Effector memory CD8-positive, alpha-beta T cell (primary cell): ENCODE data around the gene LMO7.

Source experiments
- ATAC-seq: fragments of 150-1000 bp; cut with Tn5 transposase; replicated peaks from 2 replicates; pipeline ENCODE4 v1.10.0; 2021; ENCODE audit warnings: mild to moderate bottlenecking, moderate library complexity
- DNase-seq, 3 experiments: peaks; one replicate each; pipeline ENCODE4 v3.0.0; 2021
- H3K27ac Mint-ChIP-seq, 2 donors: one replicate each; pipeline ENCODE4 v1.8.0; 2022; ENCODE audit warnings: mild to moderate bottlenecking in 2 of 2, mixed read lengths in 2 of 2, moderate library complexity in 2 of 2
- H3K27me3 Mint-ChIP-seq, 2 donors: one replicate each; pipeline ENCODE4 v1.8.0; 2022; ENCODE audit warnings: mixed read lengths in 2 of 2
- H3K36me3 Mint-ChIP-seq: one replicate; pipeline ENCODE4 v1.8.0; 2022; ENCODE audit warnings: mild to moderate bottlenecking, moderate library complexity, mixed read lengths; ENCODE audit not compliant: insufficient read depth
- H3K4me1 Mint-ChIP-seq, 2 donors: one replicate each; pipeline ENCODE4 v1.8.0; 2022; ENCODE audit warnings: low read depth in 2 of 2, mixed read lengths in 2 of 2
- H3K4me3 Mint-ChIP-seq, 2 donors: one replicate each; pipeline ENCODE4 v1.8.0; 2022; ENCODE audit warnings: mild to moderate bottlenecking in 2 of 2, mixed read lengths in 2 of 2, moderate library complexity in 2 of 2
- H3K9me3 Mint-ChIP-seq, 2 donors: one replicate each; pipeline ENCODE4 v1.8.0; 2022; ENCODE audit warnings: mixed read lengths in 2 of 2

The LMO7 gene

DNA sequence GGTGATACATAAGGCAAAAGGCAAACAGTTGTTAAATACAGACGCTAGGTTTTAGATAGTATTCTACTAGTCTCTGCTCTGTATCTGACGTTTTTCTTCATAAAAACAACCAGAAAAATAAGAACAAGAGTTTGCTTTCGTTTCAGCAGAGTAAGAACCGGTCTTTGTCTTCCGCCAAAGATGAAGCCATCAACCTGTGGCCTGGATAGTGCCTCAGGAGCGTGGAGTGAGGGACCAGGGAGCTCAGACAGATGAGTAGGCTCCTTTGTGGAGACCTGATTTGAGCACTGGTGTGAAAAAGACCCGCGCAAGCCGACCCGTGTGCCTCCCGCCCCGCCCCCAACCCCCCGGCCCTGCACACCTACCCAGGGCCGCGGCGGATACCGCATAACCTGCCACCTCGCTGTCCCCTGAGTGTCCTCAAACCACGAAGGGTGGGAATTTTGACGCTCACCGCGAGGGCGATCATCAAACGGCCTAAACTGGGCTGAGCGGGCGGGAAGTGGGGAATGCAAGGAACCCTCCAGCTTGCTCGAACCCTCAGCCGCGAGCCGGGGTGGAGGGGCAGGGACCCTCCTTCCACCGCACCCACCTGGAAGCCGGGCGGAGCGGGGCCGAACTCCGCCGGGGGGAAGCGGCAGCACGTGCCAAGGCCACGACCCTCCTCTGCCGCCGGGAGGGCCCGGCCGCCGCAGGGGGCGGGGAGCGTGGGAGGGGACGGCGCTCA, 866 bp upstream of the LMO7 start:
- no peaks in the 10 kb centered on the region for H3K9me3 Mint-ChIP-seq
- peaks cover 9% of the 10 kb centered on the region for H3K36me3 Mint-ChIP-seq
- peak overlapping the region; percentile 75 to 78 for H3K4me3 Mint-ChIP-seq
- H3K27me3 Mint-ChIP-seq: no peaks in the 10 kb centered on the region
- peak; percentile 8 for ATAC-seq
- DNase-seq: peak in 2 of 3 experiments; percentile 5 to 18
- H3K27ac Mint-ChIP-seq: peak overlapping the region in 1 of 2 donors; percentile 80
- H3K4me1 Mint-ChIP-seq: peaks cover 2 to 5% of the 10 kb centered on the region in 2 donors

DNA sequence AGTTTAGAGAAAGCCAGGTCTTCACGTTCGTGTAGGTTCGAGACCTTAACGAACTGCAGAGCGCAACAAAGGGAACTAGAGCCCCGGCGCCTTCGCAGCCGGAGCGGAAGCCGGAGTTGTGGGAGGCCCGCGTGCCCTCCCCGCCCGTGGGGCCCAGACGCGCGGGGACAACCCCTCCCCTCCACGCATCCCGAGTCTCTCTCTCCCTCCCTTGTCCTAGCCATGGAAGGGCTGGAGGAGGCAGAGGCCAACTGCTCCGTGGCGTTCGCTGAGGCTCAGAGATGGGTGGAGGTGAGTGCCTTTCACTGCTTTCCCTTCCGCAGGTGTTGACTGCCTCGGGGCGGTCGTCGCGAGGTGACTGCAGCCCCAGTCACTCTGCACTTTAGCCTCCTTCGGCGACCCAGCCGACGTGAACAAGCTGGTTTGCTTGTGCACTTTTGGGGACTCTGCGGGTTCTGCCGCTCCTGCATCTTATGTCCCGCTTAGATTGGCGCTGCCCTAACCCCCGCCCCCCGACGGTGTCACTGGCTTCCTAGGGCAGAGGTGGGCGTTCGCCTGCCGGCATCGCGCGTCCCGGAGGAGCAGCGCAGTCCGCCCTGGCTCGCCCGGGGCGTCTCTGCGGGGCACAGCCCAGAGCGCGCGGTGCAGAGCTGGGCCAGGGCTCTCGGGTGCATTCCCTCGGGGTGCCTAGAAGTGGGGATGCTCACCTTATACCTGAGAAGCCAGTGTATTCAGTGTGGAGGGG, 478 bp downstream of the LMO7 start:
- H3K4me3 Mint-ChIP-seq: peak overlapping the region; percentile 75 to 78
- peaks cover 9% of the 10 kb centered on the region for H3K36me3 Mint-ChIP-seq
- H3K9me3 Mint-ChIP-seq: no peaks in the 10 kb centered on the region
- no peak overlapping the region for H3K27ac Mint-ChIP-seq
- DNase-seq (peak; percentile 22 to 47 (median 23)), ATAC-seq (peak; percentile 50)
- peaks cover 2 to 5% of the 10 kb centered on the region in 2 donors for H3K4me1 Mint-ChIP-seq
- H3K27me3 Mint-ChIP-seq: no peaks in the 10 kb centered on the region

DNA sequence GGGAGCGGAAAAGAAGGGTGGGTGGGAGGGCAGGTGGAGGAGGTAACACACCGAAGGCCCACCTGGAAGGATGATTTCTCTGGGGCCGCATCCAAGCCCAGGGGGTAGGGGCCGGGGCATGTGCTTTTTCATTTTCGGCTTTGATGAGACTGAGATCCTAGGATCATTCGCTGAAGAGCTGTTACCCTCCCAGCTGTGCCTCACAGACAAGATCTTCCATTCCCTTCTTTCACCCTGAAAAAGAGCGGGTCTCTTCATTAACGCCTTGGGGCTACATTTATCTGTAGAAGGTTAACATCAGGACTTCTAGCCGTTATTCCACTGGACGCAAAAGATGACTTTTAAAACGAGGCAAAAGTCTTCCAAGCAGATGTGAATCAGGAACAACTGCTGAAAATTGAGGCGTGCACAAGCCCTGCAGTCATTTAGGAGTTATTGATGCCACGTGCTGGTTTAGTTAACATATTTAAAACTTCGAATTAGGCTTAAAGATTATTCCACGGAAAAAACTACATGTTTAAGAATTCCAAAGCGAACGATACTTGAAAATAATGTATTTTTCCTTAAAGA, 1.1 kb downstream of the LMO7 start:
- H3K27me3 Mint-ChIP-seq: no peaks in the 10 kb centered on the region
- DNase-seq: no peak
- no peak overlapping the region for H3K27ac Mint-ChIP-seq
- peaks cover 9% of the 10 kb centered on the region for H3K36me3 Mint-ChIP-seq
- no peaks in the 10 kb centered on the region for H3K9me3 Mint-ChIP-seq
- peak overlapping the region; percentile 75 to 78 for H3K4me3 Mint-ChIP-seq
- H3K4me1 Mint-ChIP-seq: peaks cover 2 to 5% of the 10 kb centered on the region in 2 donors
- no peak for ATAC-seq

DNA sequence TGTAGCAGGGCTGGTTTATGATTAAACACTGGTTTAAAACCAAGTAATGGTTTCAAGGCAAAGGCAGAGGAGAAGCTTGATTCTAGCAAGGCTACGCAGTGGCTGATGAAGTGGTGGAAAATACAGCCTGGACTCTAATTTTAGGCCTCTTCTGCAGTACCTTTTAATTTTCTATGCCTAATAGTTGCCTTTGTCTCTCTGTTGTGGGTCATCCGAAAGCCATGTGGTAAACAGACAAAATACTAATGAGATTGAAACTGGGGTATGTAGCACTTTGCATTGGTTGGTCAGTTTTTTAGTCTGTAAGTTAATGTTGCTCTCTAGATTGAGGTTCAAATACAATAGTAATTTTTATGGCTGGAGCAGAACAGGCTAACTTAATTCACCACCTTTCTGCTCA, 3.3 kb downstream of the LMO7 start:
- Mint-ChIP-seq H3K4me3 (no peak overlapping the region), H3K27ac (no peak overlapping the region), H3K27me3 (no peaks in the 10 kb centered on the region), H3K4me1 (peaks cover 0 to 2% of the 10 kb centered on the region in 2 donors), H3K9me3 (no peaks in the 10 kb centered on the region), H3K36me3 (peaks cover 4% of the 10 kb centered on the region)
- DNase-seq (no peak), ATAC-seq (no peak)

DNA sequence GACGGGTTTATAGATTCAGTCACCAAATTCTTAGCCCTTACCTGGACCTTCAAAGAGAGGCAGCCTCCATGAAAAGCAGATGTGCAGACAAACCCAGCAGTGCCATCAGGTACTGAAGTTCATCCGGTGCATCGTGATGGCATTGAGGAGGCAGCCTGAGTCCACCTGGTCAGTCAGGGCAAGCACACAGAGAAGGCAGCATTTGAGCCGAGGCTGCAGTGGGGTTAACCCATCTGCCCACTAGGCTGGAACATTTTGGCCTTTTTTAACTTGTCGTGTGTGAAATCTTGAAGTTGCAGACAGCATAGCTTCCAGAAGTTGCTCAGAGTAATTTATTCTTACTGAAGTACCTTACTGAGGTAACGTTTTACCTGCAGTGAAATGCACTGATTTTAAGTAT, 4.9 kb downstream of the LMO7 start:
- Mint-ChIP-seq H3K36me3 (no peaks in the 10 kb centered on the region), H3K27ac (no peak overlapping the region), H3K27me3 (no peaks in the 10 kb centered on the region), H3K4me1 (peaks cover 0 to 2% of the 10 kb centered on the region in 2 donors), H3K4me3 (no peak overlapping the region), H3K9me3 (no peaks in the 10 kb centered on the region)
- no peak for ATAC-seq
- DNase-seq: no peak

DNA sequence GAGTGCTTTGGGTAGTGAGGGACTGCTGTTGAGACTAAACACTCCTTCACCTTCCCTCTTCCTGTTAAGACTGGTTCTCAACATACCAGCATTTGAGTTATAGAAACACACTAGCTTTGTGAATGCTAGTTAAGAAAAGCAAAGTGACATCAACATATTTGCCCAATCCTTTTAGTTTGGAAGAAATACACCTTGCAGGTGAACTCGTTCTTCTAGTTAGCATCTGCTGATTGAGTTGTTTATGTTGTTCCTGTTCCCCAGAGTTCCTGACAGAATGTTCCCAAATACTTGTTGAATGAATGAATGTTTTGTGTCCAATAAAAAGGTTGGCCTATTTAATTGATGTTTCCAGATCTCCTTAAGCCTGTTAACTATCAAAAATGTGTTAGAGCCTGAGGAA, 7.1 kb downstream of the LMO7 start:
- H3K27me3 Mint-ChIP-seq: no peaks in the 10 kb centered on the region
- ATAC-seq: no peak

DNA sequence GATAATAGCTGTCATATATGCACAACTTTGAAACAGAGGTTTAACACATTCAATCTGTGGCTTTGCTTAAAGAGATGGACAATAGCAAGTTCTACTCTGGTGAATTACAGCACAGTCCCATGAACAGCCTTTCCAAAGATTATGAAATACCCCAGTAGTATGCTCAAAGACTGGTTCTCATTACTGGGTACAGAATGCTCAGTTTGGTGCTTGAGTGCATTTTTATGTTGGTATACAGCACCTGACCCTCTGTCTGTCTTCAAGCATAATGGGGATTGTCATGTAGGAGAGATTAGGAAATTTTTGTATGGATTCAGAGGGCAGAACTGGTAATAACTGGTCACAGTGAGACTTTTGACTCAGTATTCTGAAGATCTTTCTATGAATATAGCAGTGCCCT, 7.6 kb downstream of the LMO7 start:
- Mint-ChIP-seq H3K9me3 (no peaks in the 10 kb centered on the region), H3K36me3 (no peaks in the 10 kb centered on the region), H3K27me3 (no peaks in the 10 kb centered on the region), H3K4me3 (no peak overlapping the region), H3K4me1 (no peaks in the 10 kb centered on the region), H3K27ac (no peak overlapping the region)
- DNase-seq (no peak), ATAC-seq (no peak)

More for the DNA sequence above, 7.1 kb downstream of the LMO7 start:
- H3K4me3 Mint-ChIP-seq: no peak overlapping the region
- H3K4me1 Mint-ChIP-seq: no peaks in the 10 kb centered on the region
- no peaks in the 10 kb centered on the region for H3K36me3 Mint-ChIP-seq
- DNase-seq: no peak
- no peaks in the 10 kb centered on the region for H3K9me3 Mint-ChIP-seq
- H3K27ac Mint-ChIP-seq: no peak overlapping the region

DNA sequence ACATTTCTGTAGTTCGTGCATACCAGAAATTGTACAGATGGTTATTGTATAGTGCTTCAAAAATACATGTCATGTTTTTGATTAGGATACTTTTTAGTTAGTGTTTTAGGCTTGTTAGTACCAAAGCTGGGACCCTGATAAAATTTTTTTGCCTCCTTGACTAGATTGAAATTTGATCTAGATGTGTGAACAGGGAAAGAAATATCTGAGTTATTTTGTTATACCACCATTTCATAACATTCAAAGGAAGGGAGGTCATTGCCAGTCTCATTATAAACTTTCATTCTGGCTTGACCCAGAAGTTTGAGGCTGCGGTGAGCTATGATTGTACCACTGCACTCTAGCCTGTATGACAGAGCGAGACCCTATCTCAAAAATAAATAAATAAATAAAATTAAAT, 9.0 kb downstream of the LMO7 start:
- no peaks in the 10 kb centered on the region for H3K9me3 Mint-ChIP-seq
- DNase-seq: no peak
- no peak overlapping the region for H3K4me3 Mint-ChIP-seq
- H3K27me3 Mint-ChIP-seq: no peaks in the 10 kb centered on the region
- no peaks in the 10 kb centered on the region for H3K4me1 Mint-ChIP-seq
- ATAC-seq: no peak
- no peak overlapping the region for H3K27ac Mint-ChIP-seq
- H3K36me3 Mint-ChIP-seq: no peaks in the 10 kb centered on the region

DNA sequence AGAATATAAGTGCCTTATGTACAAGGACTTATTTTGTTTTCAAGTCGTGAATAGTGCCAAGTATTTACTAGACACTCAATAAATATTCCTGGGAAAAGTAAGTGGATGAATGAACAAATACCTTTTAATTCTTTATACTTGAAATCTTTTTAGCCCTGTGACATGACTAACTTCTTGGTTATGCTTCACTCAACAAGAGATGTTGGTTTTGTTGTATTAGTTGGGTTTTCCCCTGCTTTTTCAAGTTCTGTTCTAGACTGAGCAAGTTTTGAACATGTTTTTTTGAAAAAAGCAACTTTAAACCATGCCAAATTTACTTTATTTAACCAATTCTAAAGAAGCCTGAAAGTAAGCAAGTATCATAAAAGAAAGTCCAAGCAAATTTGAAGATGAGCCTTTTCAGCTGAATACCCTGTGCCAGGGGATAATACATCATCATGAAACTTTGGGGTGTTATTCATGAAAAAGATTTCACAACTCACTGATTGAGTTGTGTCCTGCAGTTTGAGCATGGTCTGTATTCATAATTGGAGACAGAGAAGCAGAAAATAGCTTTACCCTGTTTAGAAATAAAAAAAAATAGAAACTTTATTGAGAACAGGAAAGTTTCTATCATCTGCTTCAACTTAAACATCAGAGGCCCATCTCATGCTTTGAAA, 11.1 kb downstream of the LMO7 start:
- H3K36me3 Mint-ChIP-seq: no peaks in the 10 kb centered on the region
- H3K9me3 Mint-ChIP-seq: no peaks in the 10 kb centered on the region
- no peak overlapping the region for H3K4me3 Mint-ChIP-seq
- DNase-seq (no peak), ATAC-seq (no peak)
- H3K4me1 Mint-ChIP-seq: no peaks in the 10 kb centered on the region
- no peak overlapping the region for H3K27ac Mint-ChIP-seq
- no peaks in the 10 kb centered on the region for H3K27me3 Mint-ChIP-seq

DNA sequence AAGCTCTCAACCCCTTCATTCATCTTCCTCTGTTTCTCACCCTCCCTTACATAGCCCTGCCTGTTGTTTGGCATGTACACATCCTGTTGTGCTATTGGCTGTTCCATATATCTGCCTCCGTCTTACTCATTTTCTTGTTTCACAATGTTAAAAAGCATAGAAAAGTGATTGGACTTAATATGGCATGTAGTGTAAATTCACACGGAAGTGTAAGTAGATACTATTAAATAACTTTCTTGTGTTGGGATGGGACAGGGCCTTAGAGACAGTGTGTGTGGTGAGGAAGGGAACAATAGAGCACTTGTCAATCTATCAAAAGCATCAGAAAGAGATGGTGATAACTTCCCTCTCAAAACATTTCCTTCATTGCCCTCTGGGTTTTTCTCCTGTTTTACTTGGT, 12.3 kb downstream of the LMO7 start:
- H3K9me3 Mint-ChIP-seq: no peaks in the 10 kb centered on the region
- no peak overlapping the region for H3K27ac Mint-ChIP-seq
- no peaks in the 10 kb centered on the region for H3K4me1 Mint-ChIP-seq
- H3K4me3 Mint-ChIP-seq: no peak overlapping the region
- H3K27me3 Mint-ChIP-seq: no peaks in the 10 kb centered on the region
- ATAC-seq: no peak
- no peak for DNase-seq
- no peaks in the 10 kb centered on the region for H3K36me3 Mint-ChIP-seq

DNA sequence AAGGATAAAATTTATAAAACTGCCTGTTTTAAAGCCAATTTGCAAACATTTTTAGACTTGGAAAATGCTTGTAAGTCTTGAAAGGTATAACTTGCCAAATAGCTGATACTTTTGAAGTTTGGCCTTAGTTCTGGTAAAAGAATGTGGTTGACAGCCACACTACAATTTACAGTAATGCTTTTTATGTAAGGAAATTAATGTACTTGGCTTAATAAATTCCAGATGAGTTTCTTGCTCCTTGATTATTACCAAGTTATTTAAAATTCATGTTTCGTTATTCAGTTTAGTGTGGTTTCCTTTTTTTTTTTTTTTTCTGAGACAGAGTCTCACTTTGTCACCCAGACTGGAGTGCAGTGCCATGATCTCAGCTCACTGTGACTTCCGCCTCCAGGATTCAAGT, 14.9 kb downstream of the LMO7 start:
- H3K27ac Mint-ChIP-seq: no peak overlapping the region
- H3K4me1 Mint-ChIP-seq: no peaks in the 10 kb centered on the region
- no peak for DNase-seq
- H3K27me3 Mint-ChIP-seq: no peaks in the 10 kb centered on the region
- ATAC-seq: no peak
- H3K36me3 Mint-ChIP-seq: no peaks in the 10 kb centered on the region
- H3K9me3 Mint-ChIP-seq: no peaks in the 10 kb centered on the region
- no peak overlapping the region for H3K4me3 Mint-ChIP-seq

DNA sequence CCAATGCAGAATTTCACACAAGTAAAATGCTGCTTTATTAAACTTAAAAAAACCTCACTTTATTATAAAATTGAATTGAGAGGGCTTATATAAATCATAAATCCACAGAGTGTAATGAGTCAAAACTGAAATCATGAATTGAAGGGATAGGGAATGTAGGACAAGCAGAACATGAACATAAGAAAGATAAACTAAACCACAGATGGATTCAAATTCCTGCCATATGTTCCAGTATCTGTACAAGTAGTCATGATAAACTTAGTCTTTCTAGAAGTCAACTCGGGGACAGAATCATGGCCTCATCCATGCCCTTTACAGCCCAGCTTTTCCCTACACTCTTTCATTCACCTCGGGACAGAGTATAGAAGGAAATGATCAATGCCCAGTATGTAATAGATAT, 16.6 kb downstream of the LMO7 start:
- no peak overlapping the region for H3K4me3 Mint-ChIP-seq
- no peaks in the 10 kb centered on the region for H3K9me3 Mint-ChIP-seq
- H3K27ac Mint-ChIP-seq: no peak overlapping the region
- no peaks in the 10 kb centered on the region for H3K27me3 Mint-ChIP-seq
- no peaks in the 10 kb centered on the region for H3K36me3 Mint-ChIP-seq
- no peak for DNase-seq
- H3K4me1 Mint-ChIP-seq: no peaks in the 10 kb centered on the region
- no peak for ATAC-seq

DNA sequence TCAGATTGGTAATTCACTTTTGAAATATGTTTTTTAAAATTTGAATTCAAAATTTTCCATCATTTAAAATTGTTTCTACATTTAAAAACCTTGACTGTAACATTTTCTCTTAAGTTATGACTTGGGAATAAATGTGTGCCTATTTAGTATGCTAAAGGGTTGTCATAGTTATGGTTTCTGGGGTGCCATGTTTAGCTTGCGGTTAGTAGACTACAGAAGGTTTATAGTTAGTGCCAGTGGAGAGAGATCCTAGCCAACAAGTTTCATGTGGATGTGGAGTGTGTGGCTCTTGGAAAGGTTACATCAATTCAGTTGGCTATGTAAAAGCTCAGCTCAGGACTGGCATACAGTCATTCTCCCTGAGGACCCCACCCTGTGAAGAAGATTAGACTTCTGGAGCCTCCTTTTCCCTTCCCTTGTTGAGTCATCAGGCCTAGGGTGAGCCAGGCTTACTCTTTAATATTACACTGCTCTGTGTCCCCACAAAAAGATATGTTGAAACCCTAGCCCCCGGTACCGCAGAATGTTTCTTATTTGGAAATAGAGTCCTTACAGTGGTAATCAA, 20.4 kb downstream of the LMO7 start:
- DNase-seq (no peak), ATAC-seq (no peak)
- no peaks in the 10 kb centered on the region for H3K27me3 Mint-ChIP-seq
- no peaks in the 10 kb centered on the region for H3K4me1 Mint-ChIP-seq
- H3K27ac Mint-ChIP-seq: no peak overlapping the region
- H3K36me3 Mint-ChIP-seq: no peaks in the 10 kb centered on the region
- no peaks in the 10 kb centered on the region for H3K9me3 Mint-ChIP-seq
- no peak overlapping the region for H3K4me3 Mint-ChIP-seq
